HepG2 (cell line): Measurements from ENCODE around the gene CDK14. TPM values are rescaled to one million over a fixed set of nuclear protein-coding genes. Genes with fewer than 3 reads are reported as not detected.

ENCODE experiments used
- ATAC-seq: fragments of 200-7000 bp; cut with Tn5 transposase; 3 replicates; pipeline ENCODE4 v1.9.1; 2020; ENCODE audit warnings: mild to moderate bottlenecking, moderate library complexity
- BruUV-seq: library from RNA; stranded (reverse); fragments of 400-500 nt; replicated peaks from 2 replicates; lab custom pipeline; 2021; lab: Mats Ljungman, UMichigan
- CTCF ChIA-PET: fragments of 300-600 bp; formaldehyde crosslinking; extraction: SDS; loops from one replicate; lab custom pipeline; 2021; ENCODE audit warnings: low total read pairs, inconsistent platforms, low intra/inter-chr PET ratio; lab: Yijun Ruan, JAX
- POLR2A ChIA-PET: fragments of 350-600 bp; sonication (Branson Sonifier 250); formaldehyde crosslinking; loops from one replicate; lab custom pipeline; 2020; ENCODE audit warnings: antibody characterized with exemption, inconsistent platforms; lab: Yijun Ruan, JAX
- DNase-seq: peaks from one replicate; pipeline ENCODE4 v3.0.0-alpha.2; 2015; ENCODE audit warnings: low spot score
- FAIRE-seq: peaks from 3 replicates; lab custom pipeline; 2011; peaks lifted over from hg19 to GRCh38; lab: Jason Lieb, UNC
- H2AFZ ChIP-seq: one replicate; pipeline ENCODE4 v1.6.1; 2011; ENCODE audit warnings: low read length, inconsistent platforms
- H3K27ac ChIP-seq: fragments of 300-600 bp; 3 replicates; pipeline ENCODE4 v1.8.0; 2011; ENCODE audit warnings: mixed run types, mild to moderate bottlenecking, mixed read lengths, low read length, inconsistent platforms; ENCODE audit not compliant: insufficient read depth; ENCODE audit errors: extremely low read length
- H3K27me3 ChIP-seq, 2 experiments: fragments of 200-600 bp in 1 of 2; 2 replicates in 1 of 2; 3 replicates in 1 of 2; pipeline versions ENCODE4 v1.6.0 to v1.8.0; 2011; ENCODE audit warnings: low read length in 2 of 2, mild to moderate bottlenecking in 2 of 2, moderate library complexity in 2 of 2, inconsistent platforms in 1 of 2; ENCODE audit not compliant: insufficient read depth in 2 of 2, control insufficient read depth in 1 of 2
- H3K36me3 ChIP-seq, 2 experiments: fragments of 200-600 bp in 1 of 2; replicated peaks in 1 of 2; 2 replicates in 1 of 2; 3 replicates in 1 of 2; pipeline versions ENCODE4 v1.5.1 to v1.8.0; 2011; ENCODE audit warnings: low read length in 2 of 2, inconsistent platforms in 1 of 2; ENCODE audit not compliant: insufficient read depth in 2 of 2, control insufficient read depth in 1 of 2
- H3K4me1 ChIP-seq: 2 replicates; pipeline ENCODE4 v1.5.1; 2012; ENCODE audit warnings: low read length, inconsistent platforms; ENCODE audit not compliant: insufficient read depth
- H3K4me2 ChIP-seq: 2 replicates; pipeline ENCODE4 v1.6.0; 2011; ENCODE audit warnings: low read depth, low read length, inconsistent platforms
- H3K4me3 ChIP-seq, 3 experiments: fragments of 200-600 bp in 1 of 3; sonication (generic), shearing (Covaris generic) in 1 of 3; replicated peaks in 1 of 3; 2 replicates each; pipeline ENCODE4 v1.5.1; 2011 to 2016; ENCODE audit warnings: low read length in 3 of 3, inconsistent platforms in 2 of 3, low read depth in 2 of 3, mild to moderate bottlenecking in 2 of 3, control low read depth in 1 of 3, mixed read lengths in 1 of 3; ENCODE audit not compliant: insufficient read depth in 1 of 3
- H3K79me2 ChIP-seq: one replicate; pipeline ENCODE4 v1.6.1; 2011; ENCODE audit warnings: low read length, inconsistent platforms; ENCODE audit not compliant: insufficient read depth
- H3K9ac ChIP-seq: 2 replicates; pipeline ENCODE4 v1.6.0; 2011; ENCODE audit warnings: mild to moderate bottlenecking, low read depth, low read length, inconsistent platforms; ENCODE audit not compliant: insufficient read depth
- H3K9me3 ChIP-seq: 2 replicates; pipeline ENCODE4 v1.5.1; 2012; ENCODE audit warnings: mild to moderate bottlenecking, low read length
- H4K20me1 ChIP-seq: 2 replicates; pipeline ENCODE4 v1.6.0; 2011; ENCODE audit warnings: inconsistent platforms, mild to moderate bottlenecking, low read length, moderate library complexity; ENCODE audit not compliant: insufficient read depth
- EZH2 ChIP-seq: conservative IDR thresholded peaks from 2 replicates; pipeline ENCODE4 v1.6.1; 2012; ENCODE audit warnings: mild to moderate bottlenecking, low read depth, low read length, moderate library complexity
- GATA4 ChIP-seq: sonication (generic); IDR thresholded peaks from 2 replicates; pipeline ENCODE4 v1.6.1; 2016; ENCODE audit warnings: antibody characterized with exemption, low read depth, borderline replicate concordance
- RCOR2 ChIP-seq: IDR thresholded peaks from 2 replicates; pipeline ENCODE4 v1.6.1; 2016; ENCODE audit warnings: missing biosample characterization, missing genetic modification reagents
- SNAPC2 ChIP-seq: sonication (generic); formaldehyde crosslinking; IDR thresholded peaks from 2 replicates; pipeline ENCODE4 v1.8.1; 2022; ENCODE audit warnings: mild to moderate bottlenecking, missing genetic modification reagents
- SP1 ChIP-seq, 2 experiments: fragments of 450-650 bp in 1 of 2; sonication (generic) in 1 of 2; formaldehyde crosslinking in 1 of 2; IDR thresholded peaks; 2 replicates each; pipeline versions ENCODE4 v1.4.0 to v1.6.1; 2016 to 2020; ENCODE audit warnings: missing genetic modification reagents in 1 of 2
- TAF15 ChIP-seq: fragments of 200-400 bp; formaldehyde crosslinking; IDR thresholded peaks from one replicate; pipeline ENCODE4 v1.6.1; 2018; ENCODE audit warnings: mild to moderate bottlenecking, low read depth, low read length; ENCODE audit not compliant: poor library complexity, severe bottlenecking
- ZMYM4 ChIP-seq: sonication (generic); formaldehyde crosslinking; IDR thresholded peaks from 2 replicates; pipeline ENCODE4 v1.8.1; 2023; ENCODE audit warnings: mild to moderate bottlenecking, missing genetic modification reagents
- ZNF160 ChIP-seq: sonication (generic); formaldehyde crosslinking; IDR thresholded peaks from 2 replicates; pipeline ENCODE4 v1.8.0; 2022; ENCODE audit warnings: mild to moderate bottlenecking, inconsistent platforms, missing genetic modification reagents
- ZNF225 ChIP-seq: sonication (generic); formaldehyde crosslinking; IDR thresholded peaks from 2 replicates; pipeline ENCODE4 v1.4.0; 2020; ENCODE audit warnings: mild to moderate bottlenecking, missing genetic modification reagents
- ZNF230 ChIP-seq: sonication (generic); formaldehyde crosslinking; IDR thresholded peaks from 2 replicates; pipeline ENCODE4 v1.4.0; 2020; ENCODE audit warnings: mild to moderate bottlenecking, missing genetic modification reagents
- ZNF550 ChIP-seq: sonication (generic); formaldehyde crosslinking; IDR thresholded peaks from 2 replicates; pipeline ENCODE4 v1.4.0; 2020; ENCODE audit warnings: mild to moderate bottlenecking, missing genetic modification reagents, borderline replicate concordance
- ZNF569 ChIP-seq: sonication (generic); formaldehyde crosslinking; IDR thresholded peaks from 2 replicates; pipeline ENCODE4 v1.5.0; 2020; ENCODE audit warnings: mild to moderate bottlenecking, missing genetic modification reagents, moderate library complexity, borderline replicate concordance
- WGBS: methylation state at CpG from one replicate; pipeline ENCODE4 v1.1.6; 2017; ENCODE audit warnings: low lambda C conversion rate; 5-methylcytosine and 5-hydroxymethylcytosine counted together
- in situ Hi-C: cut with HindIII; loops from 2 replicates; pipeline ENCODE4 v1.10.0; 2017; ENCODE audit warnings: low pct_unique_long_range_greater_than_20kb; ENCODE audit not compliant: extremely low pct_ligation_motif_present
- intact Hi-C: fragments of 100-400 bp; cut with micrococcal nuclease; formaldehyde crosslinking; loops from one replicate; pipeline ENCODE4 v1.10.0; 2022; ENCODE audit not compliant: unreplicated experiment
- polyA plus RNA-seq, 8 experiments: library from polyadenylated mRNA; depleted of rRNA in 3 of 8; stranded (reverse) in 7 of 8; unstranded in 1 of 8; fragments of >200 nt; fragmentation: Illumina TruSeq in 4 of 8; extraction: Trizol in 4 of 8; gene quantifications; 2 replicates each; pipeline versions ENCODE4 v1.2.1 to v1.2.3, GENCODE V29; 2011 to 2016; ENCODE audit warnings: low read depth in 4 of 8, missing spikeins in 1 of 8, mixed read lengths in 1 of 8; ENCODE audit not compliant: insufficient read depth in 1 of 8
- total RNA-seq, 5 experiments: library from RNA; depleted of rRNA; stranded (reverse); fragments of >200 nt; fragmentation: Illumina TruSeq; extraction: Trizol; gene quantifications; 2 replicates each; pipeline ENCODE4 v1.2.3, GENCODE V29; 2016; ENCODE audit warnings: low read depth in 1 of 5
- TF ChIP-seq, protein P1 (sequence below), 2 experiments: fragments of 450-650 bp in 1 of 2; sonication (generic) in 1 of 2; formaldehyde crosslinking; IDR thresholded peaks; 2 replicates each; pipeline versions ENCODE4 v1.5.0 to v1.8.0; 2020 to 2022; ENCODE audit warnings: mild to moderate bottlenecking in 1 of 2, missing genetic modification reagents in 1 of 2
- TF ChIP-seq, protein P2 (sequence below): sonication (generic); formaldehyde crosslinking; IDR thresholded peaks from 2 replicates; pipeline ENCODE4 v1.4.0; 2020; ENCODE audit warnings: missing genetic modification reagents, mild to moderate bottlenecking, borderline replicate concordance

Gene CDK14
- total and polyA plus RNA-seq, 2 of the 13 experiments (the other 11 are each of a cell fraction or from before 2014, with no cell fraction given): 0.26 to 0.71 TPM

DNA sequence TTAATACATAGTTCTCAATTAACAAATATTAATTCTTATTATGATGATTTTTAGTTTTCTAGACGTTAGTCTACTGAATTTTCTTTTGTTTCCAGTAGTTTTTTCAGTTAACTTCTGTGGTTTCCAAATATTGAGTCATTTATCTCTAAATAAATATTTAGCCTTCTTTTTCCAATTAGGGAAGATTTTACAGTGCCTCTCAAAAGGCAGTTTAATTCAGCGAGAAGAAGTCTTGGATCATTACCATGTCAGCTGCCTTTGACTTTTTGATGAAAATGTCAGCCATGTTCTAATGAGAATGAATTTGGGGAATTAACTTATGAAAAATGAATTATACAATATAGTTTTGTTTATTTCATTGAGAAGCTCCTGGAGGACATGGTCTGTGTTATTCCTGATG is 90.0 kb downstream of the CDK14 start:
- no TSS peak for BruUV-seq
- no peaks in the 10 kb centered on the region for H3K79me2 ChIP-seq
- no peaks in the 10 kb centered on the region for H3K27me3 ChIP-seq
- H2AFZ ChIP-seq: no peak overlapping the region
- no peak overlapping the region for H3K27ac ChIP-seq
- no peak overlapping the region for H3K4me2 ChIP-seq
- in situ Hi-C loops (no loop called here), intact Hi-C loops (no loop called here)
- H3K36me3 ChIP-seq: no peaks in the 10 kb centered on the region
- no peak for DNase-seq
- ChIA-PET CTCF (no interaction called here), POLR2A (no interaction called here)
- WGBS: 48% methylated on average over 2 of the region's 2 CpGs
- no peaks in the 10 kb centered on the region for H4K20me1 ChIP-seq
- no peak overlapping the region for H3K9ac ChIP-seq
- H3K4me1 ChIP-seq: no peaks in the 10 kb centered on the region
- no peak overlapping the region for H3K4me3 ChIP-seq
- ATAC-seq: no peak
- no peak for FAIRE-seq
- no peak for TF ChIP-seq ZMYM4 (CRISPR knock-in tag)
- no peak for TF ChIP-seq ZNF569 (CRISPR knock-in tag)
- no peak for TF ChIP-seq EZH2
- no peak for TF ChIP-seq GATA4
- no peaks in the 10 kb centered on the region for H3K9me3 ChIP-seq

DNA sequence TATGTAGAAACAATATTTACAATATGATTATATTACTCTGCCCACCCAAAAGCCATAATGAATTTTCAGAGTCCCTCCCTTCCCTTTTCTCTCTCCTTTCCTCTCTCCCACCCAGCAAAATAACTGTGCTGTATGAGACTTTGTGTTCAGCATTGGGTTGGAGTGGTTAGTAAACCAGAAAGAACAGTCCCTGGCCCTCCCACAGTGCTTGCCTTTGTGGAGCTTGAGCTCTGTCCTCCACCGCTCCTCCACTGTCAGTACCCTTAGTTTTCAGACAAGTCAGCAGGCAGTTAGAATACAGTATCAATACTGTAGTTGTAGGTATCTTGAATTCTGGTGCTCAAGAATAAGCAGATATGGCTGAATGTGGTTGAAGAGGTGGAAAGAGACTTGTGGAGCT is 92.7 kb downstream of the CDK14 start:
- in situ Hi-C loops: no loop called here
- FAIRE-seq (no peak), DNase-seq (no peak), ATAC-seq (no peak)
- 24% methylated on average over 1 of the region's 1 CpG for WGBS
- no TSS peak for BruUV-seq
- ChIA-PET POLR2A (no interaction called here), CTCF (no interaction called here)
- Histone ChIP-seq H3K27me3 (no peaks in the 10 kb centered on the region), H3K79me2 (no peaks in the 10 kb centered on the region), H4K20me1 (no peaks in the 10 kb centered on the region), H3K9ac (no peak overlapping the region), H3K9me3 (no peaks in the 10 kb centered on the region), H3K36me3 (no peaks in the 10 kb centered on the region), H3K4me3 (no peak overlapping the region), H2AFZ (no peak overlapping the region), H3K4me1 (no peaks in the 10 kb centered on the region), H3K4me2 (no peak overlapping the region), H3K27ac (no peak overlapping the region)
- intact Hi-C loops: no loop called here
- TF ChIP-seq SNAPC2 (CRISPR knock-in tag) (no peak), ZNF225 (no peak), ZNF230 (CRISPR knock-in tag) (no peak), RCOR2 (CRISPR knock-in tag) (no peak), ZNF550 (CRISPR knock-in tag) (no peak), TAF15 (no peak), SP1 (IDR thresholded peaks at IDR 0.05) (no peak), SP1 (CRISPR knock-in tag; IDR thresholded peaks at IDR 0.05) (no peak), ZNF160 (CRISPR knock-in tag) (no peak)
- TF ChIP-seq, protein P1, sequence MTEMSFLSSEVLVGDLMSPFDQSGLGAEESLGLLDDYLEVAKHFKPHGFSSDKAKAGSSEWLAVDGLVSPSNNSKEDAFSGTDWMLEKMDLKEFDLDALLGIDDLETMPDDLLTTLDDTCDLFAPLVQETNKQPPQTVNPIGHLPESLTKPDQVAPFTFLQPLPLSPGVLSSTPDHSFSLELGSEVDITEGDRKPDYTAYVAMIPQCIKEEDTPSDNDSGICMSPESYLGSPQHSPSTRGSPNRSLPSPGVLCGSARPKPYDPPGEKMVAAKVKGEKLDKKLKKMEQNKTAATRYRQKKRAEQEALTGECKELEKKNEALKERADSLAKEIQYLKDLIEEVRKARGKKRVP (CRISPR knock-in tag; IDR thresholded peaks at IDR 0.05): no peak
- TF ChIP-seq, protein P2, sequence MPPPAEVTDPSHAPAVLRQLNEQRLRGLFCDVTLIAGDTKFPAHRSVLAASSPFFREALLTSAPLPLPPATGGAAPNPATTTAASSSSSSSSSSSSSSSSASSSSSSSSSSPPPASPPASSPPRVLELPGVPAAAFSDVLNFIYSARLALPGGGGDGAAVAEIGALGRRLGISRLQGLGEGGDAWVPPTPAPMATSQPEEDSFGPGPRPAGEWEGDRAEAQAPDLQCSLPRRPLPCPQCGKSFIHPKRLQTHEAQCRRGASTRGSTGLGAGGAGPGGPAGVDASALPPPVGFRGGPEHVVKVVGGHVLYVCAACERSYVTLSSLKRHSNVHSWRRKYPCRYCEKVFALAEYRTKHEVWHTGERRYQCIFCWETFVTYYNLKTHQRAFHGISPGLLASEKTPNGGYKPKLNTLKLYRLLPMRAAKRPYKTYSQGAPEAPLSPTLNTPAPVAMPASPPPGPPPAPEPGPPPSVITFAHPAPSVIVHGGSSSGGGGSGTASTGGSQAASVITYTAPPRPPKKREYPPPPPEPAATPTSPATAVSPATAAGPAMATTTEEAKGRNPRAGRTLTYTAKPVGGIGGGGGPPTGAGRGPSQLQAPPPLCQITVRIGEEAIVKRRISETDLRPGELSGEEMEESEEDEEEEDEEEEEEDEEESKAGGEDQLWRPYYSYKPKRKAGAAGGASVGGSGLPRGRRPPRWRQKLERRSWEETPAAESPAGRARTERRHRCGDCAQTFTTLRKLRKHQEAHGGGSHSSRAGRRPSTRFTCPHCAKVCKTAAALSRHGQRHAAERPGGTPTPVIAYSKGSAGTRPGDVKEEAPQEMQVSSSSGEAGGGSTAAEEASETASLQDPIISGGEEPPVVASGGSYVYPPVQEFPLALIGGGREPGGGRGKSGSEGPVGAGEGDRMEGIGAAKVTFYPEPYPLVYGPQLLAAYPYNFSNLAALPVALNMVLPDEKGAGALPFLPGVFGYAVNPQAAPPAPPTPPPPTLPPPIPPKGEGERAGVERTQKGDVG: no peak
